GM21529 (cell line): ENCODE data around the gene UNC13C.

Experiments
- ATAC-seq: cut with Tn5 transposase; IDR thresholded peaks from one replicate; pipeline ENCODE4 v1.9.1; 2021; ENCODE audit not compliant: unreplicated experiment

UNC13C gene

GRCh38 chr15:54102704-54103103 lies 124.5 kb downstream of the UNC13C start:
- no peak for ATAC-seq

GRCh38 chr15:54109014-54109413 lies 130.8 kb downstream of the UNC13C start:
- ATAC-seq, result no peak

GRCh38 chr15:54119051-54119450 lies 140.8 kb downstream of the UNC13C start:
- no peak for ATAC-seq

DNA sequence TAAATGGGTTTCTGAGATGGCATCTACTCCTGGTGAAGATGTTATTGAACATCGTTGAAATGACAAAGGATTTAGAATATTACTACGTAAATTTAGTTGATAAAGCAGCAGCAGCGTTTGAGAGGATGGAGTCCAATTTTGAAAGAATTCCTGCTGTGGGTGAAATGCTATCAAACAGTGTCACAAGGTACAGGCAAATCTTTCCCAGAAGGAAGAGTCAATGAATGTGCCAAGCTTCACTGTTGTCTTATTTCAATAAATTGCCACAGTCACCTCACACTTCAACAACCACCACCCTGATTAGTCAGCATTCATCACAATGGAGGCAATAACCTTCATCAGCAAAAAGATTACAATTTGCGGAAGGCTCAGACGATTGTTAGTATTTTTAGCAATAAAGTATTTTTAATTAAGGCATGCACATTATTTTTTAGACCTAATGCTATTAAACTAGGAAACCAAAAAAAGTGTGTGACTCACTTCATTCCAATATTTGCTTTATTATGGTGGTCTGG lies 142.8 kb downstream of the UNC13C start:
- ATAC-seq, result no peak

- no peak for ATAC-seq
Observed at GRCh38 chr15:54127574-54127973, 149.3 kb downstream of the UNC13C start.

DNA sequence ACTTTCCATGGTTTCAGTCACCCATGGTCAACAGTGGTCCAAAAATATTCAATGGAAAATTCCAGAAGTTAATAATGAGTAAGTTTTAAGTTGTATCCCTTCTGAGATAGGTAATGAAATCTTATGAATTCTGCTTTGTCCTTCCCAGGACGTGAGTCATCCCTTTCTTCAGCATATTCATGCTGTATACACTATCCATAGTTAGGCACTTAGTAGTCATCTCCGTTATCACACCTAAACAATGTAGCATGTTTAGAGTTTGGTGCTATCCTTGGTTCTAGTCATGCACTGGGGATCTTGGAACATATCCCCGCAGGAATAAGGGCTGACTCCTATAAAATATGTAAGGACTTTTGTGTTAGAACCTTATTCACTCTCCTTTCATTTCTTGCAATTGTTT lies 153.2 kb downstream of the UNC13C start:
- no peak for ATAC-seq

- ATAC-seq, result no peak
Observed at GRCh38 chr15:54149115-54149531, 170.9 kb downstream of the UNC13C start.

GRCh38 chr15:54150255-54150654 lies 172.0 kb downstream of the UNC13C start:
- no peak for ATAC-seq

- no peak for ATAC-seq
Observed at GRCh38 chr15:54159012-54159411, 180.8 kb downstream of the UNC13C start.

- ATAC-seq, result no peak
Observed at GRCh38 chr15:54187325-54187724, 209.1 kb downstream of the UNC13C start.

GRCh38 chr15:54197995-54198394 lies 219.8 kb downstream of the UNC13C start:
- ATAC-seq, result no peak

DNA sequence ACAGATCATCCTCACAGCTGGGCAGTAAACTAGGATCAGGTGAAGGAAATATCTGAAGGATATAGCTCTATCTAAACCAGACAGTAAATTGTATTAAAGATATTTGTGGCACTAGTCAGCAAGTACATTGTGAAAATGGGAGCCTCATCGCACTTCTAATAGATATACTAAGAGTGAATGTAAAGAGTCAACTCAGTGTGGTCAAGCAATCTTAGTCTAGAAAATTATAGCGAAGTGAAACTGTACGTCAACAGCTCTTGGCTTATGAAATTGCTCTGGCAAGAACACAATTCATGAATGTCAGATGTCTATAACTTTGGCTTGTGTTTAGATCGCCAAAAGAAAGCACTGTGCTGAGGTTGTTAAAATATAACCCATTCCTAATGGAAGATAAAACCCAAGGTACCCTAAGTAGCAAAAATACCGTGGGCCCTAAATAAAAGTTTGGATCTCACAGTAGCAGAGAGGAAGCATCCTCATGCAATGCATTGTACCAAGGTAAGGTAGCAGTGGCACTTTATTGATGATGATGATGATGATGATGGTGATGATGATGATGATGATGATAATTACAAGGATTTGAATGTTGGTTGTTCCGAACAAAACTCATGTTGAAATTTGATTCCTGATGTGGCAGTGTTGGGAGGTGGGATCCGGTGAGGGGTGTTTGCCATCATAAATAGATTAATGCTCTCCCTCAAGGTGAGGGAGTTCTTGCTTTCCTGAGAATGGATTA lies 228.5 kb downstream of the UNC13C start:
- ATAC-seq, result no peak

GRCh38 chr15:54208786-54209185 lies 230.5 kb downstream of the UNC13C start:
- no peak for ATAC-seq

DNA sequence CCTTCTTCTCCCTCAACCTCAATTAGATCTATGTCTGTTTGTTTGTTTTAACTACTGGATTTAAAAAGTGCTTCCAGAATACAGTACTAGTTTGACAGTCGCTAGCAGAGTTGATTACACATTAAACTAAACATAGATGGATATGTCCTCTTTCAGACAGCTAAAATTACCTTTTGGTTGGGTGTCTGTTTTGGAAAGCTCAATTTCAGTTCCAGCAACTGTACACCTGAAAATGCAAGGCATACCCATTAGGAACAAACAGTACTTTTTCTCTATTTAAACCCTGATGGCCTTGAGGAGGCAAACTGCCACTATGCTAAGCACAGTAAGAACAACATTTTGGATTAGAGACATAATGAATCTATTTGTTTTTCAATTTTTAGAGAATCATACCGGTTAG lies 234.4 kb downstream of the UNC13C start:
- ATAC-seq, result no peak

- ATAC-seq, result no peak
Observed at GRCh38 chr15:54226455-54226854, 248.2 kb downstream of the UNC13C start.

GRCh38 chr15:54227569-54227968 lies 249.3 kb downstream of the UNC13C start:
- ATAC-seq, result no peak

GRCh38 chr15:54250326-54250725 lies 272.1 kb downstream of the UNC13C start:
- no peak for ATAC-seq

DNA sequence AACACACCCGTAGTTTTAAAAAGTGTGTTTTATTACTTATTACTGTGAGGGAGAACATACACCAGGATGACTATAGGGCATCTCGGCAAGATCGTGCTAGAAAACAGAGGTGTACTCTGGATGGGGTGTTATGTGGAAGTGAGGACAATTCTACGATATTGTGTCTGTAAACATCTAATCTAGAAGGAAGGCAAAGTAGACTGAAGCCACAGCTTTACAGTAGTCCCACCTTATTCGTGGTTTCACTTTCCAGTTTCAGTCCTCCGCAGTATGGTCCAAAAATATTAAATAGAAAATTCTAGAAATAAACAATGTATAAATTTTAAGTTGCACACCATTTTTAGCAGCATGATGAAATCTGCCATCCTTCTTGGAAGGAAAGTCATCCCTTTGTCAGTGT lies 277.9 kb downstream of the UNC13C start:
- ATAC-seq, result no peak

GRCh38 chr15:54273928-54274327 lies 295.7 kb downstream of the UNC13C start:
- no peak for ATAC-seq

DNA sequence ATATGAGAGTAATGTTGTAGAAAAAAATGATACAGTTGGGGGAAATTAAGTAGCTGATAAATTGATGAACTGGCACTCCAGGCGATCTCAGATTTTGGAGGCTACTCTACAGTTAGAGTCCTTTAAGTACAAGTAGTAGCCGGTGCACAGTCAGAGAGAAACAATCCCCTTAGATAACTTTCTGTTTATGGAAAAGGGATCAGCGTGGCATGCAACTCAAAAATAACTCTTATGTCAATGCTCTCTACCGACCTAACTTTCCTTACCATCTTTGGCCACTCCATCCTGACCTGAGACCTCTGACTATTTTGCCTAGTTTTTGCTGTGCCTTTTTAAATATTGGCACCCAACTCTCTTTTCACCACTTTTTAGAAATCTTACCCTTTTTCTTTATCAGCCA lies 299.6 kb downstream of the UNC13C start:
- no peak for ATAC-seq

DNA sequence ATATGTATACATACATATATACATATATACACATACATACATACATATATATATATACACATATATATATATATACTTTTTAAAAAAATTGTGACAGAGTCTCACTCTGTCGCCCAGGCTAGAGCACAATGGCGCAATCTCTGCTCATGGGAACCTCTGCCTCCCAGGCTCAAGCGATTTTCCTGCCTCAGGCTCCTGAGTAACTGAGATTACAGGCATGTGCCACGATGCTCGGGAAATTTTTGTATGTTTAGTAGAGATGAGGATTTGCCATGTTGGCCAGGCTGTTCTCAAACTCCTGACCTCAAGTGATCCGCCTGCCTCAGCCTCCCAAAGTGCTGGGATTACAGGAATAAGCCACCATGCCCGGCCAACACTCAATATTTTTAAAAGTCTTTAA lies 302.5 kb downstream of the UNC13C start:
- ATAC-seq, result no peak

DNA sequence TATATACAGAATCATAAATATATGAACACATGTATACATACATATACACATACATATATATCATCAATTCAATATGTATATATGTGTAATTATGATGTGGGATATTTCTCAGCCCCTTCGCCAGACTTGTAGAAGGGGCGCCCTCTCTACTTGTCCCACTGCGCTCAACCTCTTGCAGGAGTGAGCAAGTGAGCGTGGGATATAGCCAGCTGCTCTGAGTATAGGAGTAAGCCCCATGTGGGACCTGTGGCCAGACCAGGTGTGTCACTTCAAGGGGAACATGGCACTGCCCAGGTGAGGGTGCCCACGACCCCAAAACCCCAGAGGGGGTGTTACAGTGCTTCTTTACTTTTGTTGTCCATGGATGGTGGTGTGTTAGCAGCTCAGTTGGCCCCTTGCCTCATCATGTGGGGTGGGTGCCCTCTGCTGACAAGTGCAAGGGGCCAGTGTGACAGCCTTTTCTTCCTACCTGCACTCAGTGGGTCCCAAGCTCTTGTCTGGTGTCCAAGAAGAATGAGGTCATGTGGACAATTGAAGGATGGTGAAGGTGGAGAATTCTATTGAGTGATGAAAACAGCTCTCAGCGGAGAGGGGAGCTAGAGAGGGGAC lies 304.1 kb downstream of the UNC13C start:
- no peak for ATAC-seq

DNA sequence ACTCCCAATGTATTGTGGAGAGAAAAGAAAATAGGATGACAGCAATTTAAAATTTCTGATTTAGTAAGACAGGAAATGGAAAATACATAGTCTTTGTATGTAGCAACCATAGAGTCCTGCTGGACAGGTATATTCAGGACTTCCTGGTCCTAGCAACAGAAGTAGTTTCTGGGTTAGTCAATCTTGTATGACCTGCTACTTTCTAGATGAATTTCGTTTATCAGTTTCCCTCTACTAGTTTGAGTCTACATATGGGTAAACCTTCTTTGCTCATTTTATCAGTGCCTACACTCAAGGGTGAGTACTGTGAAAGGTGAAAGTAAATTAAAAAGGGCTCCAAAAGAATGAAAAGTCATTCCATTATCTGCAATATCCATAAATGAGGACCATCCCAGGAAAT lies 309.8 kb downstream of the UNC13C start:
- no peak for ATAC-seq
